RWPE1 (cell line): ENCODE measurements around the gene C7.
"Not testable (repeated sequence)": the region's sequence is repeated elsewhere in the genome, so short reads cannot be mapped to it uniquely, and the experiment has no call there.

Experiments
- CTCF ChIA-PET: fragments of 350-600 bp; sonication (Branson Sonifier 250); formaldehyde crosslinking; extraction: SDS; loops from one replicate; lab custom pipeline; 2021; lab: Yijun Ruan, JAX
- POLR2A ChIA-PET: fragments of 400-600 bp; formaldehyde crosslinking; extraction: SDS; loops from one replicate; lab custom pipeline; 2020; ENCODE audit warnings: antibody characterized with exemption; ENCODE audit not compliant: low non-redundant PET; lab: Yijun Ruan, JAX
- DNase-seq: peaks from one replicate; pipeline ENCODE4 v3.0.0; 2012; ENCODE audit warnings: low spot score
- H3K27ac ChIP-seq: fragments of 450-650 bp; 2 replicates; pipeline ENCODE4 v1.5.1; 2017
- TF ChIP-seq, protein P1 (sequence below): fragments of 450-650 bp; conservative IDR thresholded peaks from 2 replicates; pipeline ENCODE4 v1.5.1; 2017; ENCODE audit warnings: low read depth, mild to moderate bottlenecking

C7 gene

DNA sequence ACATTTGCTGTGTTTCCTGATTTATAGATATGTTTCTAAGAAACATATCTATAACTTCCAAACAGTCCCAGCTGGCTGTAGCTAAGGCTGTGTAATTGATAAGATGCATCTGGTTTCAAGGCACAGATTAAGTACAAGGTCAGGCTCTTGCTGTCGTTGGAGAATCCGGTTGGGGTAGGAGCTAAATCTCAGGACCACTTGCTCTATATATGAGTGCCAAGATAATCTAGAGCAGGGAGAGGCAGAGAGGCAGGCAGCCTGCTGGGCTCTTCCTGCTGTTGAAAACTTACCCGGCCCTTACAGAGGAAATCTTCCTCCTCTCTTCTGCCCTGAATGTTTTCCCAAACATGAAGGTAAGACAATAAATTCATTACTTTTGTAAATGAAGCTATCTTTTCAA is at the start of gene C7:
TSS of gene C7 (plus strand) at position 234 of the 400 bp plus-strand sequence. CDS start at position 348, 114 bp downstream.
- POLR2A ChIA-PET, result no interaction called here
- no peak for DNase-seq
- CTCF ChIA-PET, result no interaction called here
- TF ChIP-seq, protein P1, sequence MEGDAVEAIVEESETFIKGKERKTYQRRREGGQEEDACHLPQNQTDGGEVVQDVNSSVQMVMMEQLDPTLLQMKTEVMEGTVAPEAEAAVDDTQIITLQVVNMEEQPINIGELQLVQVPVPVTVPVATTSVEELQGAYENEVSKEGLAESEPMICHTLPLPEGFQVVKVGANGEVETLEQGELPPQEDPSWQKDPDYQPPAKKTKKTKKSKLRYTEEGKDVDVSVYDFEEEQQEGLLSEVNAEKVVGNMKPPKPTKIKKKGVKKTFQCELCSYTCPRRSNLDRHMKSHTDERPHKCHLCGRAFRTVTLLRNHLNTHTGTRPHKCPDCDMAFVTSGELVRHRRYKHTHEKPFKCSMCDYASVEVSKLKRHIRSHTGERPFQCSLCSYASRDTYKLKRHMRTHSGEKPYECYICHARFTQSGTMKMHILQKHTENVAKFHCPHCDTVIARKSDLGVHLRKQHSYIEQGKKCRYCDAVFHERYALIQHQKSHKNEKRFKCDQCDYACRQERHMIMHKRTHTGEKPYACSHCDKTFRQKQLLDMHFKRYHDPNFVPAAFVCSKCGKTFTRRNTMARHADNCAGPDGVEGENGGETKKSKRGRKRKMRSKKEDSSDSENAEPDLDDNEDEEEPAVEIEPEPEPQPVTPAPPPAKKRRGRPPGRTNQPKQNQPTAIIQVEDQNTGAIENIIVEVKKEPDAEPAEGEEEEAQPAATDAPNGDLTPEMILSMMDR, result no peak
- no peak within 1 kb of the TSS for H3K27ac ChIP-seq

DNA sequence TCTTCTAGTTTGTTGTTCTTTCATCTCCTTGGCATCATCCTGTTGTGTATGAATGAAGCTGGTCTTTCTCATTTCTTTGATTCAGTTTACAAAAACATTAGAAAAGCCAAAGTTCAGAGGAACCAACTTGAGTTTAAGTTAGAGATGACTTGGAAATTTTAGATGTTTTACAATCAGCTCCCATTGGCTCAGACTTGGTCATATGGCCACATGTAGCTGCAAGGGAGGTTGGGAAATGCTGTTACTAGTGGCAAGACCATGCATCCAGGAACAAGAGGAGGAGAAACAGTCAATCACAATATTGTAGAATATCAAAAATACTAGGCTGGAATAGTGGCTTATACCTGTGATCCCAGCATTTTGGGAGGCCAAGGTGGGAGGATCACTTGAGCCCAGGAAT is 48.6 kb upstream of the C7 start:
- CTCF ChIA-PET, result no interaction called here

DNA sequence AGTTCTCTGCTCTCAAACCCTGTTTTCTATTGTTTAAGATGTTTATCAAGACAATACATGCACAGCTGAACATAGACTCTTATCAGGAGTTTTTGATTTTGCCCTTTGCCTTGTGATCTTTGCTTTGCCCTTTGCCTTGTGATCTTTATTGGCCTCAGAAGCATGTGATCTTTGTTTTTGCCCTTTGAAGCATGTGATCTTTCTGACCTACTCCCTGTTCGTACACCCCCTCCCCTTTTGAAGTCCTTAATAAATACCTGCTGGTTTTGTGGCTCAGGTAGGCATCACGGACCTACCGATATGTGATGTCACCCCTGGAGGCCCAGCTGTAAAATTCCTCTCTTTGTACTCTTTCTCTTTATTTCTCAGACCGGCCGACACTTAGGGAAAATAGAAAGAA is 44.3 kb upstream of the C7 start:
- POLR2A ChIA-PET, H3K27ac ChIP-seq, CTCF ChIA-PET, DNase-seq: not testable (repeated sequence)

More for the DNA sequence above, 48.6 kb upstream of the C7 start:
- POLR2A ChIA-PET, result no interaction called here
- H3K27ac ChIP-seq, result no peak overlapping the region
- TF ChIP-seq, protein P1, result no peak
- no peak for DNase-seq

DNA sequence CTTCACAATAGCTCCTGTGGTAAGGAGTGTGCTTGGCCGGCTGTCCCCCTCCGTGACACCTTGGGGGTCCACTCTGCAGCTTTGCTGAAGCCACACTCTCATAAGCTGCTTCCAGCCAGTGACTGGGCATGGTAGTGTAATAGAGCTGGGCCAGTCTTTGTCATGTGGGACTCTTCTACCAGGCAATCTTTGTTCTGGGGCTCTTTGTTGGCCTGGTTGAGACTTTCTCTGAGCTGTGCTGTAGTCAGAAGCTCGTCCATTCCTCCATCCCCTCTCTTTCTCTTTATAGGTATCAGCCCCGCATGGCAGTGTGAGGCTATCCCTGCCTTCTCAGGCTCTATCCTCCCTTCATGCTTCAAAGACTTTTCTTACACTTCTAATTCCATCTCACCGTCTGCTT is 42.5 kb upstream of the C7 start:
- ChIA-PET CTCF (no interaction called here), POLR2A (no interaction called here)
- TF ChIP-seq, protein P1, result no peak
- H3K27ac ChIP-seq, result no peak overlapping the region
- DNase-seq, result no peak

DNA sequence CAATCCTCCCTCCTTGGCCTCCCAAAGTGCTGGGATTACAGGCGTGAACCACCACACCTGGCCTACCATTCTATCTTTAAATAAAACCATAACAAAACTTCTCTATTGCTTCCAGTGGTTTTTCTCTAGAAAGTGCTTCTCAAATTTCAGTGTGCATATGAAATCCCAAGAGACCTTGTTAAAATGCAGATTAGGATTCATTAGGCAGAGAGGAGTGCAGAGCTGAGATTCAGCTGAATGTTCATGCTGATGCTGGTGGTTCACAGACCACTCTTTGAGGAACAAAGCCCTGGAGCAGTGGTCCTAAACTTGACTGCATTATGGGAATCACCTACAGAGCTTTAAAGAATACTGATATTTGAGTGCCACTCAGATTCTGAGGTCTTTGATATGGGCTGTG is 39.9 kb upstream of the C7 start:
- ChIA-PET CTCF (interaction anchor here (0.6 kb wide), 1 partner anchor 347 kb away, joined by 4 read pairs; no protein-coding TSS in a partner anchor), POLR2A (no interaction called here)
- TF ChIP-seq, protein P1, result no peak
- H3K27ac ChIP-seq, result no peak overlapping the region
- no peak for DNase-seq

DNA sequence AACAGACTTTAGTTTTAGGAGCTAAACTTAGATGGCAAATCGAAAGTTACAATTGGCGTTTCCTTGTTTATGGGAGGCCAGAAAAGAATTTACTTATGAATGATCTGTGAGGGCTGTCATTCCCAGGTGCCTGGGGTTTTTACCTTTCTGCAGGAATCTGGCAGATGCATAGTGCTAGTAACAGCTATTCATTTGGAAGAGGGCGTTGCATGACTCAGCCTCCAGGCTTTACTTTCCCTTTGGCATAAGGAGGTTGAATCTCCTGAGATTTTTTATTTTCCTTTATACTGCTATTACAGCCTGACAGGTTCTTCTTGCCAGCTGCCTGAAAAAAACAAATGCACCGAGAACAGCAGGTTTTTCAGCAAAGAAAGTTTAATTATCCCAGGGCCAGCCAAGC is 38.1 kb upstream of the C7 start:
- no peak for DNase-seq
- no peak overlapping the region for H3K27ac ChIP-seq
- TF ChIP-seq, protein P1, result no peak
- ChIA-PET CTCF (interaction anchor here (0.6 kb wide), 1 partner anchor 1189 kb away, joined by 3 read pairs; no protein-coding TSS in a partner anchor), POLR2A (no interaction called here)

DNA sequence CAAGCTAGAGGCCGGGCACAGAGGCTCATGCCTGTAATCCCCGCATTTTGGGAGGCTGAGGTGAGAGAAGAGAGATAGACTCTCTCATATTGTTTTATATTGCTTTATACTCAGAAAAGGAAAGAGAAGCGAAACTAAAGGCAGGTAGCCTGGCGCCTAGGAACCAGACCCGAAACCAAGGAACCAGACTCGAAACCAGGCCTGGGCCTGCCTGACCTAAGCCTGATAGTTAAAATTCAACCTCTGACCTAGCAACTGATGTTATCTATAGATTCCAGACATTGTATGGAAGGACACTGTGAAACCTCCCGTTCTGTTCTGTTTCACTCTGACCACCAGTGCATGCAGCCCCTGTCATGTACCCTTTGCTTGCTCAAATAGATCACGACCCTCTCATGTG is 37.0 kb upstream of the C7 start:
- CTCF ChIA-PET, POLR2A ChIA-PET, H3K27ac ChIP-seq, DNase-seq: not testable (repeated sequence)

DNA sequence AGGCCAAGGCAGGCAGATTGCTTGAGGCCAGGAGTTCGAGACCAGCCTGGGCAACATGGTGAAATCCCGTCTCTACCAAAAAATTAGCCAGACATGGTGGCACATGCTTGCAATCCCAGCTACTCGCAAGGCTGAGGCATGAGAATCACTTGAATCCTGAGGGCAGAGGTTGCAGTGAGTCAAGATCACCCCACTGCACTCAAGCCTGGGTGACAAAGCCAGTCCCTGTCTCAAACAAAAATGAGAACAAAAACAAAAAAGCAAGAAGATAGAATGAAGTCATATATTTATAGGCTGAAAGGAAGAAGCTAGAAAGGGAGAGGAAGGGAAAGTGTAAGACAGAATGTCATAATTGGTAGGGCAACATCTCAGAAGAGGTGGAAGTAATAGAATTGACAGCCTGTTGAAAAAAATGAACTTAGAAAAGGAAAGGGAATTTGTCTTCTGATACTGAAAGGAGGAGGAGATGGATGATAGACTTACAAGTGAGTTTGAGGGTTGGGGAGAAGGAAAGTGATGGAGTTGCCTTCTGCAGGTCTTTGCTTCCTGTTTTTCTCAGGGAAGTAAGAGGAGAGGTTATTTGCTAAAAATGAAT is 35.9 kb upstream of the C7 start:
- TF ChIP-seq, protein P1, result no peak
- CTCF ChIA-PET, result no interaction called here
- H3K27ac ChIP-seq, result no peak overlapping the region
- POLR2A ChIA-PET, result no interaction called here
- no peak for DNase-seq
